ENCODE data around the gene EMC1. TPM values are rescaled to one million over a fixed set of nuclear protein-coding genes. Genes with fewer than 3 reads are reported as not detected.
"Not testable (repeated sequence)": the region's sequence is repeated elsewhere in the genome, so short reads cannot be mapped to it uniquely, and the experiment has no call there.

The EMC1 gene
- total RNA-seq, 1 donor from 2014 or later: 51.6 TPM

- DNase-seq: not testable (repeated sequence)
Measured at GRCh38 chr1:19216585-19216984, 34.7 kb downstream of the EMC1 start.

- no peak for DNase-seq
Measured at GRCh38 chr1:19213580-19213979, 37.7 kb downstream of the EMC1 start.

GRCh38 chr1:19212167-19212566 lies 39.2 kb downstream of the EMC1 start:
- no peak for DNase-seq

- DNase-seq: peak; percentile 32
Measured at GRCh38 chr1:19210772-19211549, 40.4 kb downstream of the EMC1 start.

- DNase-seq: peak; percentile 97
Measured at GRCh38 chr1:19209990-19210771, 41.1 kb downstream of the EMC1 start, which contains the start of gene UBR4. Gene UBR4 (minus strand): TSS chr1:19210266. CDS start chr1:19210248, 18 bp downstream.

- peak; percentile 50 for DNase-seq
Measured at GRCh38 chr1:19209439-19209989, 41.8 kb downstream of the EMC1 start.

- DNase-seq: peak; percentile 28
Measured at GRCh38 chr1:19208710-19209438, 42.5 kb downstream of the EMC1 start.

- DNase-seq: no peak
Measured at GRCh38 chr1:19206947-19207346, 44.4 kb downstream of the EMC1 start.

GRCh38 chr1:19205845-19206244 lies 45.5 kb downstream of the EMC1 start:
- DNase-seq: no peak

GRCh38 chr1:19205403-19205802 lies 45.9 kb downstream of the EMC1 start:
- DNase-seq: no peak

- DNase-seq: peak; percentile 17
Measured at GRCh38 chr1:19204446-19205266, 46.7 kb downstream of the EMC1 start.

GRCh38 chr1:19203440-19203839 lies 47.9 kb downstream of the EMC1 start:
- DNase-seq: peak; percentile 68

- DNase-seq: no peak
Measured at GRCh38 chr1:19202396-19202795, 48.9 kb downstream of the EMC1 start.

GRCh38 chr1:19199969-19200604 lies 51.2 kb downstream of the EMC1 start:
- DNase-seq: no peak

- no peak for DNase-seq
Measured at GRCh38 chr1:19199329-19199968, 51.9 kb downstream of the EMC1 start.

GRCh38 chr1:19198820-19199219 lies 52.5 kb downstream of the EMC1 start:
- DNase-seq: no peak

GRCh38 chr1:19197845-19198244 lies 53.5 kb downstream of the EMC1 start:
- no peak for DNase-seq

GRCh38 chr1:19196331-19196730 lies 55.0 kb downstream of the EMC1 start:
- DNase-seq: no peak

- peak; percentile 10 for DNase-seq
Measured at GRCh38 chr1:19193004-19193403, 58.3 kb downstream of the EMC1 start.

GRCh38 chr1:19191811-19192210 lies 59.5 kb downstream of the EMC1 start:
- no peak for DNase-seq

- DNase-seq: no peak
Measured at GRCh38 chr1:19190468-19190867, 60.9 kb downstream of the EMC1 start.

Data from dermis blood vessel endothelial cell (primary cell).